IMR-90 (cell line): ENCODE data around the gene INTS11. TPM values are rescaled to one million over a fixed set of nuclear protein-coding genes. Genes with fewer than 3 reads are reported as not detected.
A peak's percentile ranks its signal among the peaks of the same experiment; 100 is the strongest.

ENCODE experiments used
- ATAC-seq: fragments of 200-7000 bp; cut with Tn5 transposase; 2 replicates; pipeline ENCODE4 v1.9.1; 2020; ENCODE audit warnings: low read depth, mild to moderate bottlenecking, moderate library complexity
- BruUV-seq: library from RNA; stranded (reverse); fragments of 400-500 nt; replicated peaks from 2 replicates; lab custom pipeline; 2021; lab: Mats Ljungman, UMichigan
- CTCF ChIA-PET: fragments of 300-600 bp; formaldehyde crosslinking; extraction: SDS; loops from one replicate; lab custom pipeline; 2021; ENCODE audit warnings: antibody characterized with exemption; lab: Yijun Ruan, JAX
- POLR2A ChIA-PET: fragments of 300-600 bp; sonication (Branson Sonifier 250); formaldehyde crosslinking; loops from one replicate; lab custom pipeline; 2022; ENCODE audit warnings: antibody characterized with exemption; ENCODE audit not compliant: unreplicated experiment; lab: Charles Lee
- DNase-seq: peaks from one replicate; pipeline ENCODE4 v3.0.0; 2013
- H2AFZ ChIP-seq: replicated peaks from 2 replicates; pipeline ENCODE3; 2013; ENCODE audit warnings: low read length, mild to moderate bottlenecking; ENCODE audit not compliant: poor library complexity
- H2AK5ac ChIP-seq: 2 replicates; pipeline ENCODE4 v1.6.1; 2013; ENCODE audit warnings: low read depth, low read length, inconsistent platforms
- H2AK9ac ChIP-seq: replicated peaks from 2 replicates; pipeline ENCODE3; 2013; ENCODE audit warnings: mild to moderate bottlenecking, low read depth, low read length, moderate library complexity; ENCODE audit not compliant: poor library complexity
- H2BK120ac ChIP-seq: 2 replicates; pipeline ENCODE4 v1.6.1; 2013; ENCODE audit warnings: low read depth, low read length, inconsistent platforms
- H2BK15ac ChIP-seq: 3 replicates; pipeline ENCODE4 v1.6.1; 2013; ENCODE audit warnings: low read depth, low read length, inconsistent platforms
- H2BK20ac ChIP-seq: 2 replicates; pipeline ENCODE4 v1.6.1; 2013; ENCODE audit warnings: low read depth, mild to moderate bottlenecking, inconsistent platforms, low read length, moderate library complexity
- H2BK5ac ChIP-seq: 2 replicates; pipeline ENCODE4 v1.6.1; 2013; ENCODE audit warnings: mild to moderate bottlenecking, low read depth, low read length, inconsistent platforms; ENCODE audit not compliant: poor library complexity, severe bottlenecking
- H3K14ac ChIP-seq: replicated peaks from 2 replicates; pipeline ENCODE4 v1.6.1; 2013; ENCODE audit warnings: low read depth, low read length, inconsistent platforms
- H3K18ac ChIP-seq: 2 replicates; pipeline ENCODE4 v1.6.1; 2013; ENCODE audit warnings: low read depth, low read length, control low read depth
- H3K23ac ChIP-seq: 2 replicates; pipeline ENCODE4 v1.6.1; 2013; ENCODE audit warnings: low read depth, low read length, inconsistent platforms
- H3K27ac ChIP-seq: 2 replicates; pipeline ENCODE4 v1.5.1; 2013; ENCODE audit warnings: mild to moderate bottlenecking, control low read depth, low read length; ENCODE audit not compliant: insufficient read depth
- H3K27me3 ChIP-seq: 2 replicates; pipeline ENCODE4 v1.6.1; 2013; ENCODE audit warnings: low read length; ENCODE audit not compliant: control insufficient read depth, insufficient read depth
- H3K36me3 ChIP-seq: 2 replicates; pipeline ENCODE4 v1.6.1; 2013; ENCODE audit warnings: low read length, mixed read lengths; ENCODE audit not compliant: control insufficient read depth, insufficient read depth
- H3K4ac ChIP-seq: 2 replicates; pipeline ENCODE4 v1.6.1; 2013; ENCODE audit warnings: low read depth, low read length, inconsistent platforms
- H3K4me1 ChIP-seq: 2 replicates; pipeline ENCODE4 v1.6.1; 2013; ENCODE audit warnings: low read length, mixed read lengths; ENCODE audit not compliant: control insufficient read depth, insufficient read depth
- H3K4me2 ChIP-seq: 2 replicates; pipeline ENCODE4 v1.6.1; 2013; ENCODE audit warnings: low read depth, mild to moderate bottlenecking, control low read depth, low read length, moderate library complexity
- H3K4me3 ChIP-seq: 2 replicates; pipeline ENCODE4 v1.5.1; 2013; ENCODE audit warnings: low read depth, mild to moderate bottlenecking, control low read depth, low read length, moderate library complexity; ENCODE audit not compliant: insufficient read depth
- H3K56ac ChIP-seq: 2 replicates; pipeline ENCODE4 v1.6.1; 2013; ENCODE audit warnings: low read length, inconsistent platforms; ENCODE audit not compliant: insufficient read depth; ENCODE audit errors: extremely low read depth
- H3K79me1 ChIP-seq, 2 experiments: 2 replicates each; pipeline ENCODE4 v1.6.1; 2013; ENCODE audit warnings: low read length in 2 of 2, inconsistent platforms in 1 of 2, low read depth in 1 of 2
- H3K9ac ChIP-seq: 2 replicates; pipeline ENCODE4 v1.6.1; 2013; ENCODE audit warnings: low read depth, low read length, control low read depth
- H3K9me1 ChIP-seq: 2 replicates; pipeline ENCODE4 v1.6.1; 2013; ENCODE audit warnings: low read length, inconsistent platforms; ENCODE audit not compliant: insufficient read depth
- H3K9me3 ChIP-seq: 2 replicates; pipeline ENCODE4 v1.6.1; 2013; ENCODE audit warnings: low read length; ENCODE audit not compliant: control insufficient read depth, insufficient read depth
- H4K20me1 ChIP-seq: 2 replicates; pipeline ENCODE4 v1.6.1; 2013; ENCODE audit warnings: low read length, inconsistent platforms; ENCODE audit not compliant: insufficient read depth
- H4K5ac ChIP-seq: 2 replicates; pipeline ENCODE4 v1.6.1; 2013; ENCODE audit warnings: mild to moderate bottlenecking, low read depth, low read length, control low read depth
- H4K8ac ChIP-seq, 2 experiments: 2 replicates each; pipeline ENCODE4 v1.6.1; 2013; ENCODE audit warnings: low read depth in 2 of 2, low read length in 2 of 2, control low read depth in 1 of 2, inconsistent platforms in 1 of 2
- H4K91ac ChIP-seq: 2 replicates; pipeline ENCODE4 v1.6.1; 2013; ENCODE audit warnings: low read depth, low read length, inconsistent platforms; ENCODE audit not compliant: insufficient read depth
- BHLHE40 ChIP-seq: fragments of 150-350 bp; IDR thresholded peaks from 2 replicates; pipeline ENCODE4 v1.6.1; 2016; ENCODE audit warnings: mild to moderate bottlenecking, low read depth, low read length
- CEBPB ChIP-seq: IDR thresholded peaks from 2 replicates; pipeline ENCODE4 v1.6.1; 2012; ENCODE audit warnings: low read depth, low read length, improper control_type of control experiment
- CHD1 ChIP-seq: IDR thresholded peaks from 2 replicates; pipeline ENCODE4 v1.6.1; 2012; ENCODE audit warnings: low read depth, low read length, improper control_type of control experiment
- CTCF ChIP-seq: conservative IDR thresholded peaks from 2 replicates; pipeline ENCODE4 v1.5.1; 2012; ENCODE audit warnings: mild to moderate bottlenecking, low read depth, low read length, improper control_type of control experiment
- ELK1 ChIP-seq: fragments of 150-350 bp; IDR thresholded peaks from 2 replicates; pipeline ENCODE4 v1.6.1; 2016; ENCODE audit warnings: low read depth, mild to moderate bottlenecking, low read length, moderate library complexity, borderline replicate concordance
- RAD21 ChIP-seq: IDR thresholded peaks from 2 replicates; pipeline ENCODE4 v1.6.1; 2012; ENCODE audit warnings: low read length, improper control_type of control experiment
- whole genome bisulfite sequencing, 2 experiments: methylation state at CpG; one replicate each; pipeline versions ENCODE4 v1.1.5 to v1.1.7; 2013; ENCODE audit warnings: missing lambda C conversion rate in 2 of 2; ENCODE audit not compliant: insufficient read length in 1 of 2; ENCODE audit errors: extremely low coverage in 2 of 2; 5-methylcytosine and 5-hydroxymethylcytosine counted together
- dilution Hi-C: fragments of 300-500 bp; cut with HindIII; formaldehyde crosslinking; loops from one replicate; pipeline ENCODE4 v1.14.3; 2018; ENCODE audit warnings: low sequenced_read_pairs; ENCODE audit not compliant: unreplicated experiment
- in situ Hi-C: fragments of 300-500 bp; cut with MboI; formaldehyde crosslinking; loops from 3 replicates; pipeline ENCODE4 v1.14.3; 2019; ENCODE audit warnings: low sequenced_read_pairs, inconsistent platforms, mixed read lengths
- intact Hi-C: fragments of 100-400 bp; cut with micrococcal nuclease; formaldehyde crosslinking; loops from 2 replicates; pipeline ENCODE4 v1.10.0; 2022
- polyA plus RNA-seq, 3 experiments: library from polyadenylated mRNA; depleted of rRNA; stranded (reverse); fragments of >200 nt; gene quantifications; 2 replicates each; pipeline ENCODE4 v1.2.3, GENCODE V29; 2012; ENCODE audit warnings: low replicate concordance in 1 of 3
- total RNA-seq: library from RNA; depleted of rRNA; stranded (reverse); fragments of >200 nt; gene quantifications from 2 replicates; pipeline ENCODE4 v1.2.3, GENCODE V29; 2012

Gene INTS11
- total and polyA plus RNA-seq, 2 of the 4 experiments (the other 2 are of a cell fraction): 56.1 to 123 TPM

GRCh38 chr1:1345384-1345783, 20.9 kb upstream of the INTS11 start:
- H4K20me1 ChIP-seq: peaks cover 67% of the 10 kb centered on the region
- ChIA-PET POLR2A (interaction anchor here (0.9 kb wide), 1 partner anchor 30 kb away, joined by 3 read pairs; the partner anchor contains the start of gene AURKAIP1), CTCF (no interaction called here)
- H2BK120ac ChIP-seq: peak overlapping the region; percentile 40; the same call in 1 of the 2 replicates
- H3K9me3 ChIP-seq: no peaks in the 10 kb centered on the region
- H2BK5ac ChIP-seq: peak overlapping the region; percentile 72
- ATAC-seq (no peak), DNase-seq (no peak)
- dilution Hi-C loops: no loop called here
- H3K79me1 ChIP-seq: peaks cover 12 to 66% of the 10 kb centered on the region in 2 experiments
- intact Hi-C loops: no loop called here
- no peak overlapping the region for H3K4me3 ChIP-seq
- peak overlapping the region in 1 of 2 experiments; percentile 40; a peak in 1 of 4 replicates for H4K8ac ChIP-seq
- H3K9me1 ChIP-seq: peaks cover 13% of the 10 kb centered on the region
- H3K4ac ChIP-seq: peak overlapping the region; percentile 61; the same call in 1 of the 2 replicates
- 0 out of 2 replicates have a peak overlapping the region, but pooled peaks have one; percentile 26 for H4K91ac ChIP-seq
- in situ Hi-C loops: no loop called here
- H3K9ac ChIP-seq: no peak overlapping the region
- no peak overlapping the region for H2BK15ac ChIP-seq
- H2BK20ac ChIP-seq: no peak overlapping the region
- no peak overlapping the region for H3K56ac ChIP-seq
- WGBS, 2 experiments: 85% methylated on average over 8 of the region's 16 CpGs; no CpG with 5 or more reads in 1 of the 2 experiments
- H3K4me2 ChIP-seq: no peak overlapping the region
- no peak overlapping the region for H3K18ac ChIP-seq
- H3K14ac ChIP-seq: no peak overlapping the region
- H3K23ac ChIP-seq: no peak overlapping the region
- no peak overlapping the region for H2AFZ ChIP-seq
- no TSS peak for BruUV-seq
- H2AK9ac ChIP-seq: peak overlapping the region; percentile 87
- H3K27me3 ChIP-seq: no peaks in the 10 kb centered on the region
- H3K4me1 ChIP-seq: peaks cover 30% of the 10 kb centered on the region
- TF ChIP-seq CHD1 (no peak), ELK1 (no peak), CTCF (no peak), BHLHE40 (no peak), RAD21 (no peak), CEBPB (no peak)
- peak overlapping the region; percentile 73; the same call in 1 of the 2 replicates for H2AK5ac ChIP-seq
- H3K27ac ChIP-seq: no peak overlapping the region; the same call in 1 of the 2 replicates
- H3K36me3 ChIP-seq: peaks cover 13% of the 10 kb centered on the region
- no peak overlapping the region for H4K5ac ChIP-seq
